Neuronal stem cell (in vitro differentiated cells): ENCODE measurements around the gene INTS7.

Experiments
- DNase-seq: peaks from one replicate; pipeline ENCODE4 v3.0.0-alpha.2; 2013; ENCODE audit warnings: low spot score
- H2AFZ ChIP-seq: one replicate; pipeline ENCODE4 v1.6.1; 2013; ENCODE audit warnings: mild to moderate bottlenecking, low read length, inconsistent platforms
- H2AK5ac ChIP-seq: 2 replicates; pipeline ENCODE4 v1.6.1; 2013; ENCODE audit warnings: low read depth, mild to moderate bottlenecking, inconsistent platforms, low read length, moderate library complexity, mixed read lengths
- H2BK120ac ChIP-seq: 2 replicates; pipeline ENCODE4 v1.6.1; 2013; ENCODE audit warnings: low read depth, mild to moderate bottlenecking, inconsistent platforms, low read length, moderate library complexity, mixed read lengths
- H2BK12ac ChIP-seq: one replicate; pipeline ENCODE4 v1.6.1; 2013; ENCODE audit warnings: low read length, inconsistent platforms
- H2BK15ac ChIP-seq: 2 replicates; pipeline ENCODE4 v1.6.1; 2013; ENCODE audit warnings: mild to moderate bottlenecking, low read length, inconsistent platforms, mixed read lengths
- H2BK5ac ChIP-seq: one replicate; pipeline ENCODE4 v1.6.1; 2013; ENCODE audit warnings: inconsistent platforms, mild to moderate bottlenecking, low read length, moderate library complexity
- H3K14ac ChIP-seq: one replicate; pipeline ENCODE4 v1.6.1; 2013; ENCODE audit warnings: low read length, inconsistent platforms
- H3K18ac ChIP-seq: 2 replicates; pipeline ENCODE4 v1.6.1; 2013; ENCODE audit warnings: low read length, inconsistent platforms
- H3K23ac ChIP-seq: 2 replicates; pipeline ENCODE4 v1.6.1; 2013; ENCODE audit warnings: low read depth, mild to moderate bottlenecking, mixed read lengths, low read length, inconsistent platforms; ENCODE audit not compliant: poor library complexity
- H3K27ac ChIP-seq: replicated peaks from 3 replicates; pipeline ENCODE4 v1.5.1; 2013; ENCODE audit warnings: low read length, inconsistent platforms
- H3K27me3 ChIP-seq, 3 experiments: 2 replicates each; pipeline ENCODE4 v1.6.1; 2013; ENCODE audit warnings: low read length in 3 of 3, mild to moderate bottlenecking in 2 of 3, inconsistent platforms in 1 of 3, low read depth in 1 of 3, mixed read lengths in 1 of 3, moderate library complexity in 1 of 3; ENCODE audit not compliant: control insufficient read depth in 3 of 3, insufficient read depth in 3 of 3
- H3K36me3 ChIP-seq, 2 donors: replicated peaks in 1 of 2; 2 replicates each; pipeline ENCODE4 v1.6.1; 2013; ENCODE audit warnings: low read length in 2 of 2; ENCODE audit not compliant: control insufficient read depth in 2 of 2, insufficient read depth in 2 of 2
- H3K4ac ChIP-seq: 2 replicates; pipeline ENCODE4 v1.6.1; 2013; ENCODE audit warnings: inconsistent platforms, mild to moderate bottlenecking, low read length, moderate library complexity
- H3K4me1 ChIP-seq, 2 donors: 1 replicate in 1 of 2; 2 replicates in 1 of 2; pipeline ENCODE4 v1.6.1; 2013; ENCODE audit warnings: low read length in 2 of 2, low read depth in 1 of 2; ENCODE audit not compliant: control insufficient read depth in 2 of 2, insufficient read depth in 1 of 2
- H3K4me2 ChIP-seq: one replicate; pipeline ENCODE4 v1.6.1; 2013; ENCODE audit warnings: mild to moderate bottlenecking, low read length, inconsistent platforms; ENCODE audit not compliant: insufficient read depth, poor library complexity, severe bottlenecking
- H3K4me3 ChIP-seq, 2 donors: 2 replicates each; pipeline ENCODE4 v1.5.1; 2013; ENCODE audit warnings: low read length in 2 of 2, mild to moderate bottlenecking in 2 of 2, inconsistent platforms in 1 of 2, moderate library complexity in 1 of 2
- H3K79me1 ChIP-seq: one replicate; pipeline ENCODE4 v1.6.1; 2013; ENCODE audit warnings: low read depth, mild to moderate bottlenecking, inconsistent platforms, low read length, moderate library complexity
- H3K9ac ChIP-seq: one replicate; pipeline ENCODE4 v1.6.1; 2013; ENCODE audit warnings: mild to moderate bottlenecking, low read depth, low read length, inconsistent platforms; ENCODE audit not compliant: poor library complexity
- H3K9me3 ChIP-seq, 2 donors: replicated peaks in 1 of 2; 2 replicates each; pipeline versions ENCODE3 to v1.6.1; 2013; ENCODE audit warnings: low read length in 2 of 2, mild to moderate bottlenecking in 2 of 2, inconsistent platforms in 1 of 2, low read depth in 1 of 2, mixed read lengths in 1 of 2, moderate library complexity in 1 of 2; ENCODE audit not compliant: control insufficient read depth in 2 of 2, insufficient read depth in 1 of 2
- H4K8ac ChIP-seq: one replicate; pipeline ENCODE4 v1.6.1; 2013; ENCODE audit warnings: low read depth, mild to moderate bottlenecking, inconsistent platforms, low read length, moderate library complexity
- H4K91ac ChIP-seq: one replicate; pipeline ENCODE4 v1.6.1; 2013; ENCODE audit warnings: low read length, low read depth, mild to moderate bottlenecking, inconsistent platforms; ENCODE audit not compliant: poor library complexity
- WGBS, 2 donors: extraction: QIAGEN DNeasy Blood & Tissue Kit; methylation state at CpG; one replicate each; pipeline ENCODE4 v1.1.7; 2013; ENCODE audit warnings: missing lambda C conversion rate in 2 of 2, mixed read lengths in 1 of 2; ENCODE audit not compliant: insufficient read length in 2 of 2, insufficient replicate concordance in 1 of 2; ENCODE audit errors: extremely low coverage in 2 of 2; 5-methylcytosine and 5-hydroxymethylcytosine counted together

INTS7 gene

DNA sequence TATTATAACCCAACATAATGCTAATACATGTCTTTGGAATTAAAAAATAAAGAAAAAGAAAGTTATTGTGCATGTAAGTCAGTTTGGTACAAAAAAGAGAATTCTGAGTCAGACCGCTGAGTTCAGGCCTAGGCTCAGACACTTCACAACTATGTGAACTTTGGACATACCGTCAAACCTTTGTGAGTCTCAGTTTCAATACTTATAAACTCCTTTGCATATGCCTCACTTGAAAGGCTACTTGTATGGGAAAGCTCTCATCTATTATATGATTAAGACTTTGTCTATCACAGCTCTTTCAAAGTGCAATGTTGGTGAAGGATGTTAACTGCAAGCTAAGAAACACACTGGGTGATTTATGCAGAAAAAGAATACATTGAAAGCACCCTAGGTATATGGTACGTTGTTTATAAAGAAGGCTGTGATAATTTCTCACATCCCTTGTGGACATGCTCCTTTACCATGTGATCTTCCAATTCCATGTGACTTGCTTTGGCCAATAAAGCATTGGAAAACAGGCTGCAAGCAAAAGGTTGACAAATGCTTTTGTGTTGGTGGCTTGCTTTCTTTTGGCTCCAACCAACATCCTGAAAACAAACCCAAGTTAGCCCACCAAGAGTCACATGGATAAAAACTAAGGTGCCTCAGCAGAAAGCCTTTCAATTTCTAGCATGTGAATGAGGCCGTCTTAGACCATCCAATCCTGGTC, 49.6 kb downstream of the INTS7 start:
- no peak overlapping the region for H3K27ac ChIP-seq
- no peak overlapping the region for H3K23ac ChIP-seq
- H2BK5ac ChIP-seq, result no peak overlapping the region
- H3K9me3 ChIP-seq, result no peaks in the 10 kb centered on the region
- H2BK120ac ChIP-seq, result no peak overlapping the region
- no peak overlapping the region for H2BK15ac ChIP-seq
- no peaks in the 10 kb centered on the region for H3K4me1 ChIP-seq
- peaks cover 9 to 84% of the 10 kb centered on the region in 2 donors for H3K36me3 ChIP-seq
- H3K4me2 ChIP-seq, result no peak overlapping the region
- no peak overlapping the region for H2AK5ac ChIP-seq
- no peak overlapping the region for H3K18ac ChIP-seq
- no peak overlapping the region for H4K8ac ChIP-seq
- H3K9ac ChIP-seq, result no peak overlapping the region
- H2AFZ ChIP-seq, result no peak overlapping the region
- no peak overlapping the region for H2BK12ac ChIP-seq
- WGBS, 2 donors, result no CpG with 5 or more reads among the region's 4 CpGs
- no peak overlapping the region for H3K4ac ChIP-seq
- H3K27me3 ChIP-seq, result no peaks in the 10 kb centered on the region
- no peak for DNase-seq
- H3K79me1 ChIP-seq, result no peaks in the 10 kb centered on the region
- H3K14ac ChIP-seq, result no peak overlapping the region
- H4K91ac ChIP-seq, result no peak overlapping the region
- no peak overlapping the region for H3K4me3 ChIP-seq

DNA sequence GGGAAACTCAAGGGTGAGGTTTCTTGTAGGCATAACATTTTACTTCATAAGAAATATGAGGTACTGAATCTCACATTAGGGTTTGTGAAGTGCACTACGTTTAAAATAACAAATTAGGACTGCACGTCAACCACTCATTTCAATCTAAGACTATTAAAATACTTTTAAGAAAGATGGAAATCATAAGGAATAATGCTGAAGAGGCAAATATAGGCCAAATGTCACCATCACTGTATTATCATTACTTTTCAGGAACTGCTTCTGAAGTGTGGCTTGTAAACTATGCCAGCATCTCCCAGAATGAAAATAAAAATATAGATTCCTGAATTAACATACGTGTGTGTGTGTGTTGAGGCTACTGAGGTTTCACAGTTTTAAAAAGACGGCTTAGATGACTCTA, 56.8 kb downstream of the INTS7 start:
- H3K9me3 ChIP-seq, result no peaks in the 10 kb centered on the region
- H2AFZ ChIP-seq, result no peak overlapping the region
- H3K9ac ChIP-seq, result no peak overlapping the region
- no peak overlapping the region for H3K14ac ChIP-seq
- no peak overlapping the region for H2BK120ac ChIP-seq
- no peak overlapping the region for H3K4ac ChIP-seq
- no peak overlapping the region for H2BK15ac ChIP-seq
- H2BK5ac ChIP-seq, result no peak overlapping the region
- no peak overlapping the region for H2BK12ac ChIP-seq
- peaks cover 2 to 96% of the 10 kb centered on the region in 2 donors for H3K36me3 ChIP-seq
- no peaks in the 10 kb centered on the region for H3K79me1 ChIP-seq
- H3K4me3 ChIP-seq, result no peak overlapping the region
- no peak overlapping the region for H3K18ac ChIP-seq
- H4K91ac ChIP-seq, result no peak overlapping the region
- no peaks in the 10 kb centered on the region for H3K4me1 ChIP-seq
- no peak overlapping the region for H3K23ac ChIP-seq
- no peak for DNase-seq
- no peak overlapping the region for H3K27ac ChIP-seq
- H3K4me2 ChIP-seq, result no peak overlapping the region
- no peaks in the 10 kb centered on the region for H3K27me3 ChIP-seq
- H2AK5ac ChIP-seq, result no peak overlapping the region
- WGBS, 2 donors, result no CpG with 5 or more reads among the region's 4 CpGs
- H4K8ac ChIP-seq, result no peak overlapping the region

DNA sequence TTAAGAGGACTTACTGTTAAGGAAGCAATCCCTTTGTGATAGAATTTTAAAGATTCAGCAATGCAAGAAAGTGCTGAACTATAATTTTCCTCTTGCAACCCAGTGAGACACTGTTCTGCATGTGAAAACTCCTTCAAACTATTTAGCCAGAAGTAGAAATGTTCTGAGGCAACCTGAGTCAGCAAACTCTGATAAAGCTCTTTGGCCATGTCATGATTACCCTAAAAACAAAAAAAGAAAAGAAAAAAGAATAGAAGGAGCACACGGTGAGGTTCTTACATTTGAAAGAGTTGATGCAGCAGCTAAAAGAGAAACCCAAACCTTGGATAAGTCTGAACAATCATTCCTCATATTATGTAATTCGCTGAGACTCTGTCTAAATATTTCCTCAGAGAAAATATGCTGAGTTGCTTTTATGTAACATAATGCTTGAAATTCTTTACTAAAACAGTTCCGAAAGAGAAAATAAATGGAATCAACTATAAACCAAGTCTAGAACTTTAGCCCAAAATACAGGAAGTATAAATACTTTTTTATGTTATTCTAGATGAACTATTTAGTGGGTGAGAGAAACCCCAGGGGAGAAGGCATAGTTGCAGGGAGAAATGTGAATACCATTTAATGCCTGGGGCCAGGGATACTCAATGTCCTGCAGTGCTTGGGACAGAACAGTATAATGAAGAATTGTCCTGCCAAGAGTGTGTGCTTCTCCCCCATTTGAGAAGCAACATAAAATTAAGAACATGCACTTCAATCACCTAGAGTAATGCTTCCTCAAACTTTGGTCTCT, 60.0 kb downstream of the INTS7 start:
- WGBS, 2 donors, result no CpG with 5 or more reads among the region's 3 CpGs
- H3K4me2 ChIP-seq, result no peak overlapping the region
- H3K14ac ChIP-seq, result no peak overlapping the region
- H2AK5ac ChIP-seq, result no peak overlapping the region
- no peak overlapping the region for H3K23ac ChIP-seq
- DNase-seq, result no peak
- H3K9ac ChIP-seq, result no peak overlapping the region
- H3K9me3 ChIP-seq, result no peaks in the 10 kb centered on the region
- no peaks in the 10 kb centered on the region for H3K27me3 ChIP-seq
- H3K36me3 ChIP-seq, result peaks cover 5 to 89% of the 10 kb centered on the region in 2 donors
- no peak overlapping the region for H4K8ac ChIP-seq
- H3K4ac ChIP-seq, result no peak overlapping the region
- H3K79me1 ChIP-seq, result no peaks in the 10 kb centered on the region
- no peak overlapping the region for H2AFZ ChIP-seq
- H2BK15ac ChIP-seq, result no peak overlapping the region
- H2BK5ac ChIP-seq, result no peak overlapping the region
- no peak overlapping the region for H3K27ac ChIP-seq
- no peak overlapping the region for H2BK120ac ChIP-seq
- H3K4me1 ChIP-seq, result no peaks in the 10 kb centered on the region
- H2BK12ac ChIP-seq, result no peak overlapping the region
- H3K4me3 ChIP-seq, result no peak overlapping the region
- H3K18ac ChIP-seq, result no peak overlapping the region
- no peak overlapping the region for H4K91ac ChIP-seq

DNA sequence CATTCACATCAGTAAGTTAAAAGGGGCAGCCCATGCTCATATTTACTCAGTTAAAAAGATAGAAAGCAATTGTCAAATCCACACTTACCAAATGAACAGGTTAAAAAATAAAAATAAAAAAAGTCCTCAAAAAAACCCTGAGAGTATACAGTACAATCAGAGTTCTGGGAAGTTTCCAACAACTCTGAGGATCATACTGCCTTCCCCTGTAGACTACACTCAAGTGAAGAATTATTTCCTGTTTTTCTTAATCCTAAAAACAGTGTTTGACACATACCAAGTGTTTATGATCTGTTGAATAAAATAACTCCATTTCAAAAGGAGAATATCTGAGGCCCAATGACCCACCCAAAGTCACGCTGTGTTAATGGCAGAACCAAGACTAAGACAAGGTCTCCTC, 61.8 kb downstream of the INTS7 start:
- no peak overlapping the region for H2BK15ac ChIP-seq
- H2AFZ ChIP-seq, result no peak overlapping the region
- no peak overlapping the region for H3K4ac ChIP-seq
- H3K79me1 ChIP-seq, result no peaks in the 10 kb centered on the region
- H2AK5ac ChIP-seq, result no peak overlapping the region
- H2BK120ac ChIP-seq, result no peak overlapping the region
- H3K23ac ChIP-seq, result no peak overlapping the region
- H2BK5ac ChIP-seq, result no peak overlapping the region
- no peak overlapping the region for H3K27ac ChIP-seq
- H3K4me3 ChIP-seq, result no peak overlapping the region
- no peak overlapping the region for H4K8ac ChIP-seq
- no peak overlapping the region for H3K14ac ChIP-seq
- H3K36me3 ChIP-seq, result peaks cover 5 to 83% of the 10 kb centered on the region in 2 donors
- no CpG with 5 or more reads among the region's 1 CpG for WGBS, 2 donors
- DNase-seq, result no peak
- no peaks in the 10 kb centered on the region for H3K9me3 ChIP-seq
- no peaks in the 10 kb centered on the region for H3K27me3 ChIP-seq
- H2BK12ac ChIP-seq, result no peak overlapping the region
- no peaks in the 10 kb centered on the region for H3K4me1 ChIP-seq
- no peak overlapping the region for H3K18ac ChIP-seq
- no peak overlapping the region for H3K9ac ChIP-seq
- no peak overlapping the region for H3K4me2 ChIP-seq
- H4K91ac ChIP-seq, result no peak overlapping the region
